ENCODE results near the gene PHF2.

GRCh38 chr9:93654351-93654961 is 78.1 kb downstream of the PHF2 start:
- TF ChIP-seq CTCF (IDR thresholded peaks at IDR 0.05) (no peak), POLR2A (IDR thresholded peaks at IDR 0.05) (no peak), EP300 (IDR thresholded peaks at IDR 0.05) (no peak), POLR2AphosphoS5 (IDR thresholded peaks at IDR 0.05) (no peak)

Measured in sigmoid colon (tissue), 4 donors.